ENCODE measurements around the gene FAM184B.

FAM184B gene

GRCh38 chr4:17708992-17709762 is 72.2 kb downstream of the FAM184B start:
- no peak for DNase-seq (ENCODE audit: extremely low read depth, low read depth)
- no peak for TF ChIP-seq CTCF (IDR thresholded peaks at IDR 0.05; ENCODE audit: low read depth, low read length)

- no peak for TF ChIP-seq CTCF (IDR thresholded peaks at IDR 0.05; ENCODE audit: low read depth, low read length)
- no peak for DNase-seq (ENCODE audit: extremely low read depth, low read depth)
These were observed 73.8 kb downstream of the FAM184B start for GRCh38 chr4:17707671-17708070.

GRCh38 chr4:17705107-17705506 is 76.3 kb downstream of the FAM184B start:
- DNase-seq (ENCODE audit: extremely low read depth, low read depth) = no peak
- no peak for TF ChIP-seq CTCF (IDR thresholded peaks at IDR 0.05; ENCODE audit: low read depth, low read length)

- TF ChIP-seq CTCF (IDR thresholded peaks at IDR 0.05; ENCODE audit: low read depth, low read length) = no peak
- no peak for DNase-seq (ENCODE audit: extremely low read depth, low read depth)
These were observed 77.3 kb downstream of the FAM184B start for GRCh38 chr4:17704020-17704650.

- no peak for TF ChIP-seq CTCF (IDR thresholded peaks at IDR 0.05; ENCODE audit: low read depth, low read length)
- no peak for DNase-seq (ENCODE audit: extremely low read depth, low read depth)
These were observed 78.8 kb downstream of the FAM184B start for GRCh38 chr4:17702641-17703040.

GRCh38 chr4:17701882-17702281 is 79.5 kb downstream of the FAM184B start:
- no peak for TF ChIP-seq CTCF (IDR thresholded peaks at IDR 0.05; ENCODE audit: low read depth, low read length)
- no peak for DNase-seq (ENCODE audit: extremely low read depth, low read depth)

- TF ChIP-seq CTCF (IDR thresholded peaks at IDR 0.05; ENCODE audit: low read depth, low read length) = no peak
- DNase-seq (ENCODE audit: extremely low read depth, low read depth) = no peak
These were observed 80.1 kb downstream of the FAM184B start for GRCh38 chr4:17701138-17701839.

All from AG09319 (cell line).